Activated CD4-positive, alpha-beta T cell treated with anti-CD3 and anti-CD28 coated beads for 1 hour (primary cell): ENCODE measurements around the gene MTR.

Experiments
- DNase-seq: peaks from one replicate; pipeline ENCODE4 v3.0.0-alpha.2; 2020

The MTR gene

GRCh38 chr1:236785477-236785876 lies 9.6 kb upstream of the MTR start:
- no peak for DNase-seq

DNA sequence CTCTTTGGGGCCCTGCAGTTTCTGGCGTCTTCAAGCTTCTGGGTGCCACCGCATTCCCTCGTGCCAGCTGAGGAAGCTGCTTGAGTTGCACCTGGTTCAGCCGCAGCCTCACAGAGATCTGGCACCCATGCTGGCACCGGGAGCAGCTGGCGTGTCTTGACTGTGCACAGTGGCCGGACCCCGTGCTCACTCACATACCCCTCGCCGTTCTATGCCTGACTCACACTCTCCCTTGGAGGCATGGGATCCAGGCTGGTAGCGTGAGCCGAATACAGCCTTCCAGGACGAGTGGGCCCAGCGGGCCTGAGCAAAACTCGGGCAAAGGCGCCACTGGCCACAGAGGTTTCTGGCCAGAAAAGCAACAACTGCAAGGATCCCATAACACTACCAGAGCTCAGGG lies 8.6 kb upstream of the MTR start:
- DNase-seq: no peak

DNA sequence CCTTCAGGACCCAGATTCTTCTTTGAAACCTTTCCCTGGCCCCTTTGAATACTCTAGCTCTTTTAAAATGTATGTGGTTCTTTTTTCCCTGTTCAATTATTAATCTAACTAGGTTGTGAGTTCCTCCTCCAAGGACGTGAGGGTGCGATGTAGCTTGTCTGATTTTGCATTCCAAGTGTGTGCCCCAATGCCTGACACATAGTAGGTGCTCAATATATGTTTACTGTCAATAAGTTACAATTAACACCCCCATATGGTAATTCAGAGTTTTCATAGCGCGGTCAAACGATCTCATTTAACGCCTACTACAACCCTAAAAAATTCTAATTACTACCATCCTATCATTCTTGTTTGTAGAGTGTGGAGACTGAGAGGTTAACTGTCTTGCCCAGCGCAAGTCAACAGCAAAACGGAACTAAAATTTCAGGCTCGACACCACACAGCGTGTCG lies 482 bp upstream of the MTR start:
- DNase-seq: no peak

DNA sequence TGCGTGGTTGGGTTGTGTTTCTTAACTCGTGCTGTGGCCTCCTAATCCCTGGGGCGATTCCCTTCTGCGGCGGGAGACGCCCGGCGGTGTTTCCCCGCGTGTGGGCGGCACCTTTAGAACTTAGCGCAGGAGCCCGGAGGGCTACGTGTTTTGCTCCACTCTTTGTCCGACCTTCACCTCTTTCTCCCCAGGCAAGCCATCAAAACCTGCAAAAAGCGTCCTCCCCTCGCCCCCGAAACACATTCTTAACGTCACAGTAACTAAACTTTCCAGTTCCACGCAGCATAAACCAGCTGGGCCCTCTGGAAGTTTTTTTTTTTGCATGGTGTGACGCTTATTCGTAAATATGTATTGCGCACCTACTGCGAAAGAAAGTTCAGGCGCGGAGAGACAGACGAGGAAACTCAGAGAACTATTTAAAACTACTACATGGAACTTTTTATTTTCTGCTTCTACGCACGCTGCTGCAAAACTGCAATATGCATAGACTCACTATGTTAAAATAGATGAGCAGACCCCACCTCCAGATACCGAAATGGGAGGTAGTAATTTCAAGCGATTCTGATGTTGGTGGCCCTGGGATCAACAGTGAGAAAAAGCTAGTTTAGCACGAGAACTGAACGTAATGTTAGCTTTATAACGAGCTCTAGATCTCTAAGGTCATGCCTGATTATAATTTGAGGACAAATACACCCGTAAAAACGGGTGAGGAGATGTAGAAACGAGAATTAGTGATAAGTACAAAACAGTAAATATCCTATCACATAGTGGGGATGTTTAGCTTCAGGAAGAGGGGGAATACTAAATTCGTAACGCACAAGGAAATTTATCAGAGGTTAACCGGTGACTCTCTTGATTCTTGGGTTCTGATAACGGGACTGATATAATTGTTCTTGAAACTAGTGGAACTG lies 920 bp downstream of the MTR start:
- no peak for DNase-seq

GRCh38 chr1:236799001-236799400 lies 3.9 kb downstream of the MTR start:
- DNase-seq: no peak

GRCh38 chr1:236800002-236800620 lies 5.0 kb downstream of the MTR start:
- DNase-seq: no peak

GRCh38 chr1:236800623-236801022 lies 5.5 kb downstream of the MTR start:
- no peak for DNase-seq

GRCh38 chr1:236802264-236802663 lies 7.2 kb downstream of the MTR start:
- no peak for DNase-seq

DNA sequence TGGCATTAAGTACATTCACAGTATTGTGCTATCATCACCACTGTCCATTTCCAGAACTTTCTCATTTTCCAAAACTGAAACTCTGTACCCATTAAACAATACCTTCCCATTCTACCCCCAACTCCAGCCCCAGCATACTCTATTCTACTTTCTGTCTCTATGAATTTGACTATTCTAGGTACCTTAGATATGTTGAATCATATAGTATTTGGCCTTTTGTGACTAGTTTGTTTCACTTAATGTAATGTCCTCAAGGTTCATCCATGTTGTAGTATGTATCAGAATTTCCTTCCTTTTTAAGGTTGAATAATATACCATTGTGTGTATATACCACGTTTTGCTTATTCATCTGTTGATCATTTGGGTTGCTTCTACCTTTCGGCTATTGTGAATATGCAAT lies 11.5 kb downstream of the MTR start:
- DNase-seq: no peak

- DNase-seq: no peak
Observed at GRCh38 chr1:236808005-236808404, 12.9 kb downstream of the MTR start.

DNA sequence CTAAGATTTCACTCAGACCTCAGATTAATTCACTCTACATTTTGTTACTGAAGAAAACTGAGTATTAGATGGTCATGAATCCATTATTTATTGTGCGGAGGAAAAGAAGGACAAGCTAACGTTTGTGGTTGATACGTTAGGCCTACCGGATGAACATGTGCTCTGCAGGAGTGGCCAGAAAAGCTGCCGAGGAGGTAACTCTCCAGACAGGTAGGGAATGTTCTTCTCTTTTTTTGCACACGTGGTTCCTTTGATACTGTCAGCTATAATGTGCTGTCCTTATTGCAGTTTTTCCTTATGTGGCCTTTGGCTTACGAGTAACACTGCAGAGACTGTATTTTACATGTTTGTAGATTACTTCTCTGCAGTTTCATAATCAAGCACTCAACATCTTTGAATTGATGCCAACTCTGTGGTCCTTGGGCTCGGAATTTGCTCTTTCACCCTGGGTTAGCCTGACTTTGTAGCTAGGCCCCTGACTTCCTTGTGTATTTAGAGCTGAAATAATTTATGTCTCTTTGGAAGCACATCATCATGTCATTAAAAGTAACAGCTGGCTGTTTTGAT lies 13.6 kb downstream of the MTR start:
- no peak for DNase-seq

GRCh38 chr1:236809148-236809547 lies 14.1 kb downstream of the MTR start:
- DNase-seq: no peak

GRCh38 chr1:236810018-236810417 lies 14.9 kb downstream of the MTR start:
- no peak for DNase-seq

DNA sequence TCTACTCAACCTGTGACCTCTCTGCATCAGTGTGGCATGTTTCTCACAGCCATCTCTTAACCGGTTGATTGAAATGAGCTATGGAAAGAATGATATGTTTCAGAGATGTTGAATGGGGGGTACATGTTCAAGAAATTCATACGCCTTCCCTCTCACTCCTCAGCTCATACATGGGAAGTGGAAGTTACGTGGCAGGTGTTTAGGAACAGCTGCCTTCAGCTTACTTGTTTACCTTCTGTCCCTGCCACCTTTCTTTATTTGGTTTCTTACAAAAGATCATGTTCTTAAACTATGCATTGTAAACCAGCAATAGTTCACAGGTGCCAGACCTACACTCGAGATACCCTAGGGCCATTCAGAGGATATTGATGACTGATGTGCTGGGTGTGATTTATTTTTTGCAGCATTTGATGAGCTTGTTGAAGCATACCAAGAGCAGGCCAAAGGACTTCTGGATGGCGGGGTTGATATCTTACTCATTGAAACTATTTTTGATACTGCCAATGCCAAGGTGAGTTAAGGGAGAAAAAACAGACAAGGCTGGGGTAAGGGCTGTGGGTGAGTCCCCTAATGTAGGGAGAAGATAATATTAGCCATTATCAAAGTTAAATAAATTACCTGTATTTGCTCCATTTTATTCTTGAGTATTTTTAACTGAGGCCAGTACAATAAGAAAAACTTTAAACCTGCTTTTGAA lies 17.4 kb downstream of the MTR start:
- DNase-seq: no peak

DNA sequence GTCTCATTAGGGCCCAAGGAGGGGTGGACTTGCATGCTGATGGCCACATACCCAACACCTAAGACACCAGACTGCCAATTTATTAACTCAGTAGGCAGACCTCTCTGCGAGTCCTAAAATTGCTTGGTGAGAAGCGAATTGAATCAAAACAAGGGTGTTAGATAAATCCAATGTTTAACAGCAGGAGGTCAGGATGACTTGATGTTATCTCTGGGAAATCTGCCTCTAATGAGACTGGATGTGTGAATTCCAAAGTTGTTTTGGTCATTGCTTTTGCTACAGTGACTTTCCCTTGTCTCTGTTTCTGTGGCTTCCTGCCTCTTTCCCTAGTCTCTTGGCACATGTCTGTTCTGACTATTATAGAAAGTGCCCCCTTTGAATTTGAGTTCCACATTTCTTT lies 20.8 kb downstream of the MTR start:
- DNase-seq: no peak

DNA sequence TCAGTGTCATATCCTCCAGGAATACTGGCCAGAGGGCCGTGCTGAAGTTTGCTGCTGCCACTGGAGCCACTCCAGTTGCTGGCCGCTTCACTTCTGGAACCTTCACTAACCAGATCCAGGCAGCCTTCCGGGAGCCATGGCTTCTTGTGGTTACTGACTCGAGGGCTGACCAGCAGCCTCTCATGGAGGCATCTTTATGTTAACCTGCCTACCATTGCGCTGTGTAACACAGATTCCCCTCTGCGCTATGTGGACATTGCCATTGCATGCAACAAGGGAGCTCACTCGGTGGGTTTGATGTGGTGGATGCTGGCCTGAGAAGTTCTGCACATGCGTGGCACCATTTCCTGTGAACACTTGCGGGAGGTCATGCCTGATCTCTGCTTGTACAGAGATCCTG lies 24.8 kb downstream of the MTR start:
- DNase-seq: no peak

DNA sequence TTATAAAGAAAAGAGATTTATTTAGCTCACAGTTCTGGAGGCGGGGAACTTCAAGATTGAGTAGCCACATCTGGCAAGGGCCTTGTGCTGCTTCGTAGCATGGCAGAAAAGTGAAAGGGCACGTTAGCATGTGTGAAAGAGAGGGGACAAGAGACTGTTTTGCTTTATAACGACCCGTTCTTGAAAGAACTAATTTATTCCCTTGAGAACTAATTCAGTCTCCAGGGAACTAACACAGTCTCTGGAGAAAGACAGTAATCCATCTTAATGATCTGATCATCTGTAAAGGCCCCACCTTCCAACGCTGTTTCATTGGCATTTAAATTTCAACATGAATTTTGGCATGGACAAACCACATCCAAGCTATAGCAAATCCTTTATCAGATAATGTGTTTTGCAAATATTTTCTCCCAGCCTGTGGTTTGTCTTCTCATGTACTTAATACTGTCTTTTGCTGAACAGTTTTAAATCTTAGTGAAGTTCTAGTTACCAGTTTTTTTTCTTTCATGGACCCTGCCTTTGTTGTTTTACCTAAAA lies 26.1 kb downstream of the MTR start:
- DNase-seq: no peak

GRCh38 chr1:236823559-236823958 lies 28.5 kb downstream of the MTR start:
- no peak for DNase-seq

- DNase-seq: no peak
Observed at GRCh38 chr1:236829085-236829484, 34.0 kb downstream of the MTR start.

DNA sequence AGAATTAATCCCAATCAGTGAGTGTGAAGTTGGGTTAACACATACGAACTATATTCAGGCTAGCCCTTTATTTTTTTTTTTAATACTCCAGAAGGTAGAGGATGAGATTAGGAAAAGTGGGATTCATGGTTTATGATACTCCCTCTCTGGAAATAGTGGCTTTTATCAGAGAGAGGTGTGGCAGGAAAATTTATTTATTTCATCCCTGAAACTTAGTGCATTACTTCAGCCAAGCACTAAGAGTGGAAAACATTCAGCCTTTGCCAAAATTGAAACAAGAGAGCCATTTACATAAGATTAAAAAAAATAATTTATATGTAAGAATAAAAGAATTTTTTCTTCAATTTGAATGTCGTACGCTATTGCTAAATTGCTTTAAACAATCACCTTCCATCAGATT lies 35.0 kb downstream of the MTR start:
- DNase-seq: no peak

GRCh38 chr1:236830560-236830959 lies 35.5 kb downstream of the MTR start:
- DNase-seq: no peak

- no peak for DNase-seq
Observed at GRCh38 chr1:236833575-236833974, 38.5 kb downstream of the MTR start.

DNA sequence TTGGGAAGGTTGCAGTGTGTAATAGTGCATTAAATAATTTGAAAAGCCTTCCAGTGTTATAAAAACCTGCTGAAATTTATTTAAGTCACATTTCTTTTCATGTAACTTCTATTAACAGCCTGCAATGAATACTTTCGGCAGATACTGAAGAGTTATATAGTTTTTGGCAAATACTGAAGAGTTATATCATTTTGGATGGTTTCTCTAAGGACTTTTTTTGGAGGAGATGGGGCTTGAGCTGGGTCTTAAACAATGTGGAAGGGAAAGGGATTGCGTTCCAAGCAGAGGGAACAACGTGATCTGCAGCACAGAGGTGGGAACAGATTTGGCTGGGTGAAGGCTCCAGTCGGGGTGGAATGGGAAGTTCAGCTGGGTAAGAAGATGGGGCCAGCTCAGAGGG lies 39.8 kb downstream of the MTR start:
- DNase-seq: no peak
